Activated T-helper 1 cell treated with Interleukin-2 at 50 U/mL for 16 hours (primary cell): ENCODE measurements around the gene PARP2.

ENCODE experiments used
- DNase-seq: peaks from one replicate; pipeline ENCODE4 v3.0.0-alpha.2; 2020; ENCODE audit warnings: low read depth

The PARP2 gene

DNA sequence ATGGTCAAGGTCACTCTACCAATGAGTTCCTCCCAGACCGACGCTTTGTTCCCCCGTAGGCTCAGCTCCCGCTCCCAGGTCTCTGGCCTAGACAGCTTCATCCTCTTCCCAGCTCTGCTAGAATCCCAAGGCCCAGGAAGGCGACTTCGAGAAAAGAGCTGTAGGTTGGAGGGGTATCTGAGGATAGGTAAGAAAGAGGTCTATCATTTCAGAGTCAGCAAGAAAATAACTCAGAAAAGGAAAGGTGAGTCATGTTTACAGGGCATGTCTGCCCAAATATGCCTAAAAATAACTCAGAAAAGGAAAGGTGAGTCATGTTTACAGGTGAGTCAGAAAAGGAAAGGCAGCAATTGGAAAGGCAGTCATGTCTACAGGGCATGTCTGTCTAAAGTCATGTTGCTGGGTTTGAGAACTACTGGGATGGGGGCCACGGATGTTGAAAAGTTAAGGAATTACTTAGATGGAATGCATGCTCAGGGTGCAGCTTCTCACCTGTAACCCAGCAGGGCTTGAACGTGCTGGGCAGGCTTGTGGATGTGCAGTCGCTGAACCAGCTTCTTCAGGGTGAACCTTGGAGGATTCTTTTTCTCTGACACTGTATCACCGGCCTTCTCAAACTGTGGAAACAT, 57.6 kb downstream of the PARP2 start:
- DNase-seq, result no peak

DNA sequence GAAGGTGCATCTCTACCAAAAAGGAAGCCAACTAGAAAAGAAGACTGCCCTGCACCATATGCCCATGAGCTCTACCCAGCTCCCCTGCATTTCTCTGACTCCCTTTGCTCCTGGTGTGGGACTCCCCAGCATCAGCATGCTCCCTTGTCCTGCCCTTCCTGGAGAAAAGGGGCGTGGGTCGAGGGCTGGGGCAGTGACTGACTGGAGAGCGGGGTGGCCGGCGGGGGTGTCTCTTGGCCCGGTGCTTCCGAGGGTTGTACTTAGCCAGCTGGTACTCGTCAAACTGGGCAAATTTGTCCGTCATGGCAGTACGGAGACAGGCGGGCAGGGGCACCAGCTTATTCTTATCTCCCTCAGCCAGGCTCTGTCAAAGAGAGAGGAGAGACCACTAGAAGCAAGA, 60.1 kb downstream of the PARP2 start:
- DNase-seq, result no peak
